H1 (cell line): ENCODE data around the gene VDAC2. TPM values are rescaled to one million over a fixed set of nuclear protein-coding genes. Genes with fewer than 3 reads are reported as not detected.

Source experiments
- CTCF ChIA-PET: fragments of 300-600 bp; sonication (Branson Sonifier 250); formaldehyde crosslinking; loops from one replicate; lab custom pipeline; 2021; ENCODE audit not compliant: partially characterized antibody; lab: Charles Lee
- POLR2A ChIA-PET: fragments of 300-600 bp; sonication (Branson Sonifier 250); formaldehyde crosslinking; loops from one replicate; lab custom pipeline; 2021; ENCODE audit warnings: inconsistent platforms; ENCODE audit not compliant: partially characterized antibody; lab: Charles Lee
- DNase-seq, 2 experiments: peaks; one replicate each; pipeline versions ENCODE4 v3.0.0 to v3.0.0-alpha.2; 2010 to 2022; ENCODE audit warnings: low spot score in 2 of 2, low read depth in 1 of 2, mixed read lengths in 1 of 2
- FAIRE-seq: peaks from 2 replicates; lab custom pipeline; 2011; peaks lifted over from hg19 to GRCh38; lab: Jason Lieb, UNC
- H2AFZ ChIP-seq: 2 replicates; pipeline ENCODE4 v1.8.1; 2012; ENCODE audit warnings: low read length, inconsistent platforms
- H2AK5ac ChIP-seq: 2 replicates; pipeline ENCODE4 v1.6.1; 2013; ENCODE audit warnings: low read depth, low read length
- H2BK120ac ChIP-seq: replicated peaks from 2 replicates; pipeline ENCODE3; 2013; ENCODE audit warnings: low read depth, low read length, inconsistent platforms
- H2BK12ac ChIP-seq: 2 replicates; pipeline ENCODE4 v1.6.1; 2013; ENCODE audit warnings: low read depth, low read length
- H2BK15ac ChIP-seq: 2 replicates; pipeline ENCODE4 v1.6.1; 2013; ENCODE audit warnings: low read length
- H2BK20ac ChIP-seq: 2 replicates; pipeline ENCODE4 v1.6.1; 2013; ENCODE audit warnings: low read length
- H2BK5ac ChIP-seq: 2 replicates; pipeline ENCODE4 v1.6.1; 2013; ENCODE audit warnings: low read depth, low read length
- H3K14ac ChIP-seq: 2 replicates; pipeline ENCODE4 v1.6.1; 2013; ENCODE audit warnings: inconsistent platforms; ENCODE audit not compliant: insufficient read length
- H3K18ac ChIP-seq: 2 replicates; pipeline ENCODE4 v1.6.1; 2013; ENCODE audit warnings: low read length; ENCODE audit errors: extremely low read depth
- H3K23ac ChIP-seq: 2 replicates; pipeline ENCODE4 v1.6.1; 2013; ENCODE audit warnings: inconsistent platforms; ENCODE audit not compliant: insufficient read length
- H3K23me2 ChIP-seq: 2 replicates; pipeline ENCODE4 v1.6.1; 2013; ENCODE audit warnings: low read depth, low read length
- H3K27ac ChIP-seq: 2 replicates; pipeline ENCODE4 v1.6.1; 2011; ENCODE audit warnings: low read depth, low read length, inconsistent platforms
- H3K27me3 ChIP-seq, 4 experiments: replicated peaks in 1 of 4; 1 replicate in 1 of 4; 2 replicates in 3 of 4; pipeline versions ENCODE4 v1.6.1 to v1.8.1; 2011 to 2013; ENCODE audit warnings: low read length in 3 of 4, mild to moderate bottlenecking in 3 of 4, inconsistent platforms in 2 of 4, mixed read lengths in 2 of 4, moderate library complexity in 1 of 4; ENCODE audit not compliant: control insufficient read depth in 3 of 4, insufficient read depth in 3 of 4; ENCODE audit errors: extremely low read depth in 1 of 4
- H3K36me3 ChIP-seq, 4 experiments: 2 replicates each; pipeline versions ENCODE4 v1.6.1 to v1.8.1; 2011 to 2013; ENCODE audit warnings: mild to moderate bottlenecking in 4 of 4, low read length in 3 of 4, moderate library complexity in 2 of 4, control low read depth in 1 of 4, inconsistent platforms in 1 of 4; ENCODE audit not compliant: insufficient read depth in 4 of 4, control insufficient read depth in 2 of 4
- H3K4ac ChIP-seq: replicated peaks from 2 replicates; pipeline ENCODE3; 2013; ENCODE audit warnings: low read length, low read depth, mixed read lengths, inconsistent platforms; ENCODE audit not compliant: insufficient read length
- H3K4me1 ChIP-seq, 4 experiments: replicated peaks in 1 of 4; 1 replicate in 1 of 4; 2 replicates in 3 of 4; pipeline versions ENCODE4 v1.6.1 to v1.8.1; 2011 to 2013; ENCODE audit warnings: low read length in 3 of 4, inconsistent platforms in 2 of 4, mixed read lengths in 1 of 4; ENCODE audit not compliant: insufficient read depth in 4 of 4, control insufficient read depth in 3 of 4
- H3K4me2 ChIP-seq, 2 experiments: 2 replicates each; pipeline versions ENCODE4 v1.6.1 to v1.8.1; 2011 to 2013; ENCODE audit warnings: low read depth in 2 of 2, low read length in 2 of 2, control low read depth in 1 of 2, inconsistent platforms in 1 of 2, mild to moderate bottlenecking in 1 of 2; ENCODE audit not compliant: insufficient read depth in 1 of 2
- H3K4me3 ChIP-seq, 4 experiments: fragments of 200-600, 300-600 bp in 1 of 4; sonication (generic), shearing (Covaris generic), sonication (Bioruptor Twin) in 1 of 4; 2 replicates each; pipeline versions ENCODE4 v1.5.1 to v1.8.1; 2011 to 2016; ENCODE audit warnings: low read length in 4 of 4, low read depth in 3 of 4, control low read depth in 2 of 4, inconsistent platforms in 2 of 4, mild to moderate bottlenecking in 2 of 4, mixed read lengths in 1 of 4, moderate library complexity in 1 of 4; ENCODE audit not compliant: insufficient read depth in 2 of 4; ENCODE audit errors: extremely low read depth in 1 of 4
- H3K56ac ChIP-seq: replicated peaks from 2 replicates; pipeline ENCODE3; 2013; ENCODE audit warnings: low read depth, mild to moderate bottlenecking, mixed read lengths, low read length, inconsistent platforms; ENCODE audit not compliant: insufficient read length
- H3K79me1 ChIP-seq: 2 replicates; pipeline ENCODE4 v1.6.1; 2013; ENCODE audit warnings: low read depth, low read length, control low read depth
- H3K79me2 ChIP-seq, 2 experiments: 2 replicates each; pipeline versions ENCODE4 v1.6.1 to v1.8.1; 2012 to 2013; ENCODE audit warnings: low read length in 2 of 2, mild to moderate bottlenecking in 2 of 2, inconsistent platforms in 1 of 2; ENCODE audit not compliant: insufficient read depth in 2 of 2, control insufficient read depth in 1 of 2
- H3K9ac ChIP-seq, 4 experiments: replicated peaks in 1 of 4; 1 replicate in 1 of 4; 2 replicates in 3 of 4; pipeline versions ENCODE4 v1.6.1 to v1.8.1; 2011 to 2013; ENCODE audit warnings: low read depth in 3 of 4, low read length in 3 of 4, control low read depth in 2 of 4, mild to moderate bottlenecking in 2 of 4, moderate library complexity in 2 of 4, inconsistent platforms in 1 of 4; ENCODE audit errors: extremely low read depth in 1 of 4
- H3K9me3 ChIP-seq, 2 experiments: 2 replicates each; pipeline versions ENCODE4 v1.6.1 to v1.8.1; 2012 to 2013; ENCODE audit warnings: mild to moderate bottlenecking in 2 of 2, moderate library complexity in 2 of 2, control low read depth in 1 of 2, inconsistent platforms in 1 of 2, low read depth in 1 of 2, low read length in 1 of 2, mixed read lengths in 1 of 2; ENCODE audit not compliant: insufficient read depth in 2 of 2
- H4K20me1 ChIP-seq, 2 experiments: replicated peaks in 1 of 2; 2 replicates each; pipeline versions ENCODE3 to v1.8.1; 2011 to 2013; ENCODE audit warnings: inconsistent platforms in 2 of 2, low read length in 2 of 2, mild to moderate bottlenecking in 1 of 2; ENCODE audit not compliant: insufficient read depth in 2 of 2, control insufficient read depth in 1 of 2
- H4K5ac ChIP-seq: 2 replicates; pipeline ENCODE4 v1.6.1; 2013; ENCODE audit warnings: low read length, low read depth, mixed read lengths, inconsistent platforms; ENCODE audit not compliant: insufficient read length
- H4K8ac ChIP-seq: 2 replicates; pipeline ENCODE4 v1.8.0; 2013; ENCODE audit warnings: mild to moderate bottlenecking, moderate library complexity, low read length, inconsistent platforms; ENCODE audit not compliant: insufficient read depth; ENCODE audit errors: extremely low read depth
- H4K91ac ChIP-seq: replicated peaks from 2 replicates; pipeline ENCODE3; 2013; ENCODE audit warnings: low read length, mixed read lengths, inconsistent platforms; ENCODE audit not compliant: insufficient read length
- CREB1 ChIP-seq: IDR thresholded peaks from 2 replicates; pipeline ENCODE4 v1.6.1; 2012; ENCODE audit warnings: inconsistent platforms
- EP300 ChIP-seq, 2 experiments: IDR thresholded peaks; 1 replicate in 1 of 2; 2 replicates in 1 of 2; pipeline ENCODE4 v1.6.1; 2011 to 2012; ENCODE audit warnings: low read depth in 2 of 2, low read length in 2 of 2, mild to moderate bottlenecking in 2 of 2, borderline replicate concordance in 1 of 2, inconsistent platforms in 1 of 2, moderate library complexity in 1 of 2
- KDM4A ChIP-seq: IDR thresholded peaks from one replicate; pipeline ENCODE4 v1.7.1; 2012; ENCODE audit warnings: low read depth, mild to moderate bottlenecking, moderate library complexity, low read length, inconsistent platforms; ENCODE audit not compliant: severe bottlenecking
- SRF ChIP-seq: IDR thresholded peaks from 2 replicates; pipeline ENCODE4 v1.6.1; 2011; ENCODE audit warnings: mild to moderate bottlenecking, low read depth, low read length, moderate library complexity
- TAF7 ChIP-seq: optimal IDR thresholded peaks from 2 replicates; pipeline ENCODE3; 2011; ENCODE audit warnings: low read depth, mild to moderate bottlenecking, inconsistent platforms, low read length, moderate library complexity, borderline replicate concordance
- WGBS, 2 experiments: shearing (Covaris generic) in 1 of 2; methylation state at CpG; one replicate each; pipeline versions ENCODE4 v1.1.6 to v1.1.7; 2013 to 2015; ENCODE audit warnings: low lambda C conversion rate in 2 of 2, mixed read lengths in 2 of 2, inconsistent platforms in 1 of 2, low coverage in 1 of 2, missing lambda C conversion rate in 1 of 2; ENCODE audit not compliant: insufficient replicate concordance in 2 of 2, insufficient coverage in 1 of 2, insufficient read length in 1 of 2; ENCODE audit errors: extremely low coverage in 1 of 2, missing lambda C conversion rate in 1 of 2; 5-methylcytosine and 5-hydroxymethylcytosine counted together
- polyA plus RNA-seq, 7 experiments: library from polyadenylated mRNA; depleted of rRNA in 3 of 7; stranded (reverse) in 5 of 7; unstranded in 2 of 7; fragments of >200 nt in 5 of 7; fragments of 200-250 nt in 2 of 7; gene quantifications; 1 replicate in 5 of 7; 2 replicates in 1 of 7; 4 replicates in 1 of 7; pipeline versions ENCODE4 v1.2.1 to v1.2.3, GENCODE V29; 2011 to 2013; ENCODE audit warnings: missing spikeins in 2 of 7, mixed read lengths in 2 of 7
- total RNA-seq: library from RNA; stranded (reverse); fragmentation: NEBNext Ultra II Directional; extraction: Animal tissue kit (Norgen Biotek cat#: 25700); gene quantifications from 2 replicates; pipeline ENCODE4 v1.2.1, GENCODE V29; 2021

VDAC2 gene
- total and polyA plus RNA-seq, 2 of the 8 experiments (the other 6 are each of a cell fraction or from before 2014, with no cell fraction given): 89.8 to 284 TPM

DNA sequence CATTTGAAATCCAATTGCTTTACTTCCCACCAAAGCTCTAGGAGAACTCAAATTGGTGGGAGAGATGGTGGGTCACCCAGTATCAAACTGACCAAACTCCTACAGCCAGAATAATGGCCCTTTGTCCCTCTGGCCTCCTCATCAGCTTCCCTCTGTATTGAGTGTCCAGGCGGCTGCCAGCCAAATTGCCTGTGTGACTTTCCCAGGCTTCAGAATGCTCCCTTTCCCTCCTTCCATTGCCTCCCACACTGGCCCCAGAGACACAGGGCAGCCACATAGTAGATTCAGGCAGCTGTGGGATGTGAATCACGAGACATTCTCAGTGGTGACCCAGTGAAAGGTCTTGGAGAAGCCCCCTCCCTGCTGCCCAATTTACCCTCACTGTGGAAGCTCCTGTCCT, 12.7 kb upstream of the VDAC2 start:
- H4K91ac ChIP-seq: no peak overlapping the region
- TF ChIP-seq TAF7 (no peak), SRF (no peak), CREB1 (no peak), KDM4A (no peak), EP300 (IDR thresholded peaks at IDR 0.05; ENCODE audit: borderline replicate concordance in 1 of 2, low read depth in 2 of 2, low read length in 2 of 2) (no peak)

More for the DNA sequence above, 12.7 kb upstream of the VDAC2 start:
- no peak overlapping the region for H3K56ac ChIP-seq
- no peaks in the 10 kb centered on the region for H3K36me3 ChIP-seq
- H3K4me1 ChIP-seq: no peaks in the 10 kb centered on the region
- H3K9ac ChIP-seq: no peak overlapping the region
- H3K4ac ChIP-seq: no peak overlapping the region
- POLR2A ChIA-PET: interaction anchor here (1.5 to 36.7 kb wide), 4 partner anchors 10 to 30 kb away, joined by 6 to 801 read pairs (median 22); partner anchors contain the start of genes COMTD1 and VDAC2
- no peak for DNase-seq
- H2AFZ ChIP-seq: no peak overlapping the region
- no peaks in the 10 kb centered on the region for H3K9me3 ChIP-seq
- no peak overlapping the region for H4K8ac ChIP-seq
- no peaks in the 10 kb centered on the region for H3K79me2 ChIP-seq
- no peaks in the 10 kb centered on the region for H3K79me1 ChIP-seq
- no peak overlapping the region for H3K4me3 ChIP-seq
- H4K5ac ChIP-seq: no peak overlapping the region
- no peak overlapping the region for H2BK12ac ChIP-seq
- no peak overlapping the region for H3K18ac ChIP-seq
- 80% methylated on average over 2 of the region's 2 CpGs; no CpG with 5 or more reads in 1 of the 2 experiments for WGBS, 2 experiments
- no peak overlapping the region for H3K4me2 ChIP-seq
- no peak overlapping the region for H3K14ac ChIP-seq
- no peak overlapping the region for H2BK15ac ChIP-seq
- no peak overlapping the region for H2AK5ac ChIP-seq
- no peak overlapping the region for H3K27ac ChIP-seq
- no peak overlapping the region for H3K23ac ChIP-seq
- FAIRE-seq: no peak
- H2BK5ac ChIP-seq: no peak overlapping the region
- no peaks in the 10 kb centered on the region for H3K27me3 ChIP-seq
- CTCF ChIA-PET: interaction anchor here (0.6 to 3.4 kb wide), 7 partner anchors 8 to 362 kb away, joined by 3 to 26 read pairs (median 5); partner anchors contain the start of gene COMTD1
- H2BK120ac ChIP-seq: no peak overlapping the region
- H4K20me1 ChIP-seq: no peaks in the 10 kb centered on the region
- no peak overlapping the region for H2BK20ac ChIP-seq
- no peaks in the 10 kb centered on the region for H3K23me2 ChIP-seq
